ENCODE data around the gene FAM120A. TPM values are rescaled to one million over a fixed set of nuclear protein-coding genes. Genes with fewer than 3 reads are reported as not detected.

Gene FAM120A
- total and polyA plus RNA-seq, 9 of the 15 experiments (the other 6 are each of a cell fraction or from before 2014, with no cell fraction given): 8.7 to 71.0 (median 42.2) TPM

DNA sequence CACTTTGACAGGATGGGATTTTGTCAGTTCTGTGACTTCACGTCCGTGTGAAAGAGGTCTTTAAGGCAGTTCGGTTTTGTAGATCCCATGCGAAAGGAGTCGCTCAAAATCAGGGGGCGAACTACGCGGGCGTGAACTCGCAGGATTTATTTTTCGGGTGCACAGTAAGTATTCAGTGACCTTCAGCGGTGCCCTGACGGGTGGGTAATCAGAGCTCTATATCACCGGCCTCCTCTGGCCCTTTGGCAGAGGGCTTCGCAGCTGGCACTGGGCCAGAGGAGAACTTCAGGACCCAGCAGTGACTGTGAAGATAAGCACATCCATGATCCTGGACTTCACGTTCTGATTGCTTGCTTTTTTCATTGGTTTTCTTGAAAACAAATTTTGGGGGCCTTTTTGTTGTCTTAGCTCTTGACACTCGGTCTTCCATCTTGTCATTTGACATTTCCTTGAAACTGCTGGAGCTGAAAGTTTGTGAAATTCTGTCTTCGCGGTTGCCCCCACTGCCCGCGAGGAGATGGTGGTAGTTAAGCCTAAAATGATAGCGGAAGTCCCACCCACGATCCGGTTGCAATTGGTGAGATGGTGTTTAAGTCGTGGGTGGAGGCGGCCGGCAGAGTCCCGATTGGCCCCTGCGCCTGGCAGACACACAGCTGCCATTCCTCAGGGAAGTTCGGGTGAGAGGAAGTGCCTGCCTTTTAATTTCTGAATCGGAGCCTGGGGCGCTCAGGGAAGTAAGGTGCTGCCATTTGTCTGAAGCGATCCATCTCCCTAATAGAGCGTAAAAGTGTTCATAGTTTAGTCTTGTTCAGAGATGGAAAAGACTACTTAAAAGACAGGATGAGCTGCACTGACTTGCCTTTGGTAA lies 1.8 kb downstream of the FAM120A start, which contains the start of gene FAM120AOS (continued):
- TF ChIP-seq ZNF133 (CRISPR knock-in tag; IDR thresholded peaks at IDR 0.05) (no peak), RAD21 (CRISPR knock-in tag; conservative IDR thresholded peaks at IDR 0.05 in 1 of 2, IDR thresholded peaks at IDR 0.05 in 1 of 2) (no peak), ZBTB17 (CRISPR knock-in tag; IDR thresholded peaks at IDR 0.05) (peak; percentile 82), HMGN3 (IDR thresholded peaks at IDR 0.05; ENCODE audit: borderline replicate concordance, extremely low read depth, insufficient read length, low read depth, low read length) (no peak), ETV5 (CRISPR knock-in tag; IDR thresholded peaks at IDR 0.05; ENCODE audit: low read depth) (no peak), NFATC3 (IDR thresholded peaks at IDR 0.05) (no peak), U2AF1 (optimal IDR thresholded peaks at IDR 0.05; ENCODE audit: low read depth, low read length) (no peak), ZKSCAN8 (CRISPR knock-in tag; IDR thresholded peaks at IDR 0.05) (no peak), ZBTB8A (IDR thresholded peaks at IDR 0.05; ENCODE audit: partially characterized antibody) (no peak), ZNF583 (CRISPR knock-in tag; IDR thresholded peaks at IDR 0.05) (no peak)
- TF ChIP-seq, protein P1, sequence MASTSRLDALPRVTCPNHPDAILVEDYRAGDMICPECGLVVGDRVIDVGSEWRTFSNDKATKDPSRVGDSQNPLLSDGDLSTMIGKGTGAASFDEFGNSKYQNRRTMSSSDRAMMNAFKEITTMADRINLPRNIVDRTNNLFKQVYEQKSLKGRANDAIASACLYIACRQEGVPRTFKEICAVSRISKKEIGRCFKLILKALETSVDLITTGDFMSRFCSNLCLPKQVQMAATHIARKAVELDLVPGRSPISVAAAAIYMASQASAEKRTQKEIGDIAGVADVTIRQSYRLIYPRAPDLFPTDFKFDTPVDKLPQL (IDR thresholded peaks at IDR 0.05; ENCODE audit: extremely low read depth, insufficient read length): no peak
- TF ChIP-seq, protein P2, sequence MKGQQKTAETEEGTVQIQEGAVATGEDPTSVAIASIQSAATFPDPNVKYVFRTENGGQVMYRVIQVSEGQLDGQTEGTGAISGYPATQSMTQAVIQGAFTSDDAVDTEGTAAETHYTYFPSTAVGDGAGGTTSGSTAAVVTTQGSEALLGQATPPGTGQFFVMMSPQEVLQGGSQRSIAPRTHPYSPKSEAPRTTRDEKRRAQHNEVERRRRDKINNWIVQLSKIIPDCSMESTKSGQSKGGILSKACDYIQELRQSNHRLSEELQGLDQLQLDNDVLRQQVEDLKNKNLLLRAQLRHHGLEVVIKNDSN (CRISPR knock-in tag; IDR thresholded peaks at IDR 0.05): no peak
- TF ChIP-seq, protein P3, sequence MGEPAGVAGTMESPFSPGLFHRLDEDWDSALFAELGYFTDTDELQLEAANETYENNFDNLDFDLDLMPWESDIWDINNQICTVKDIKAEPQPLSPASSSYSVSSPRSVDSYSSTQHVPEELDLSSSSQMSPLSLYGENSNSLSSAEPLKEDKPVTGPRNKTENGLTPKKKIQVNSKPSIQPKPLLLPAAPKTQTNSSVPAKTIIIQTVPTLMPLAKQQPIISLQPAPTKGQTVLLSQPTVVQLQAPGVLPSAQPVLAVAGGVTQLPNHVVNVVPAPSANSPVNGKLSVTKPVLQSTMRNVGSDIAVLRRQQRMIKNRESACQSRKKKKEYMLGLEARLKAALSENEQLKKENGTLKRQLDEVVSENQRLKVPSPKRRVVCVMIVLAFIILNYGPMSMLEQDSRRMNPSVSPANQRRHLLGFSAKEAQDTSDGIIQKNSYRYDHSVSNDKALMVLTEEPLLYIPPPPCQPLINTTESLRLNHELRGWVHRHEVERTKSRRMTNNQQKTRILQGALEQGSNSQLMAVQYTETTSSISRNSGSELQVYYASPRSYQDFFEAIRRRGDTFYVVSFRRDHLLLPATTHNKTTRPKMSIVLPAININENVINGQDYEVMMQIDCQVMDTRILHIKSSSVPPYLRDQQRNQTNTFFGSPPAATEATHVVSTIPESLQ (CRISPR knock-in tag; IDR thresholded peaks at IDR 0.05): no peak
- TF ChIP-seq, protein P4, sequence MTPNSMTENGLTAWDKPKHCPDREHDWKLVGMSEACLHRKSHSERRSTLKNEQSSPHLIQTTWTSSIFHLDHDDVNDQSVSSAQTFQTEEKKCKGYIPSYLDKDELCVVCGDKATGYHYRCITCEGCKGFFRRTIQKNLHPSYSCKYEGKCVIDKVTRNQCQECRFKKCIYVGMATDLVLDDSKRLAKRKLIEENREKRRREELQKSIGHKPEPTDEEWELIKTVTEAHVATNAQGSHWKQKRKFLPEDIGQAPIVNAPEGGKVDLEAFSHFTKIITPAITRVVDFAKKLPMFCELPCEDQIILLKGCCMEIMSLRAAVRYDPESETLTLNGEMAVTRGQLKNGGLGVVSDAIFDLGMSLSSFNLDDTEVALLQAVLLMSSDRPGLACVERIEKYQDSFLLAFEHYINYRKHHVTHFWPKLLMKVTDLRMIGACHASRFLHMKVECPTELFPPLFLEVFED (CRISPR knock-in tag; conservative IDR thresholded peaks at IDR 0.05): no peak
- TF ChIP-seq, protein P5, sequence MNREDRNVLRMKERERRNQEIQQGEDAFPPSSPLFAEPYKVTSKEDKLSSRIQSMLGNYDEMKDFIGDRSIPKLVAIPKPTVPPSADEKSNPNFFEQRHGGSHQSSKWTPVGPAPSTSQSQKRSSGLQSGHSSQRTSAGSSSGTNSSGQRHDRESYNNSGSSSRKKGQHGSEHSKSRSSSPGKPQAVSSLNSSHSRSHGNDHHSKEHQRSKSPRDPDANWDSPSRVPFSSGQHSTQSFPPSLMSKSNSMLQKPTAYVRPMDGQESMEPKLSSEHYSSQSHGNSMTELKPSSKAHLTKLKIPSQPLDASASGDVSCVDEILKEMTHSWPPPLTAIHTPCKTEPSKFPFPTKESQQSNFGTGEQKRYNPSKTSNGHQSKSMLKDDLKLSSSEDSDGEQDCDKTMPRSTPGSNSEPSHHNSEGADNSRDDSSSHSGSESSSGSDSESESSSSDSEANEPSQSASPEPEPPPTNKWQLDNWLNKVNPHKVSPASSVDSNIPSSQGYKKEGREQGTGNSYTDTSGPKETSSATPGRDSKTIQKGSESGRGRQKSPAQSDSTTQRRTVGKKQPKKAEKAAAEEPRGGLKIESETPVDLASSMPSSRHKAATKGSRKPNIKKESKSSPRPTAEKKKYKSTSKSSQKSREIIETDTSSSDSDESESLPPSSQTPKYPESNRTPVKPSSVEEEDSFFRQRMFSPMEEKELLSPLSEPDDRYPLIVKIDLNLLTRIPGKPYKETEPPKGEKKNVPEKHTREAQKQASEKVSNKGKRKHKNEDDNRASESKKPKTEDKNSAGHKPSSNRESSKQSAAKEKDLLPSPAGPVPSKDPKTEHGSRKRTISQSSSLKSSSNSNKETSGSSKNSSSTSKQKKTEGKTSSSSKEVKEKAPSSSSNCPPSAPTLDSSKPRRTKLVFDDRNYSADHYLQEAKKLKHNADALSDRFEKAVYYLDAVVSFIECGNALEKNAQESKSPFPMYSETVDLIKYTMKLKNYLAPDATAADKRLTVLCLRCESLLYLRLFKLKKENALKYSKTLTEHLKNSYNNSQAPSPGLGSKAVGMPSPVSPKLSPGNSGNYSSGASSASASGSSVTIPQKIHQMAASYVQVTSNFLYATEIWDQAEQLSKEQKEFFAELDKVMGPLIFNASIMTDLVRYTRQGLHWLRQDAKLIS (CRISPR knock-in tag; IDR thresholded peaks at IDR 0.05): no peak
- TF ChIP-seq, protein P6, sequence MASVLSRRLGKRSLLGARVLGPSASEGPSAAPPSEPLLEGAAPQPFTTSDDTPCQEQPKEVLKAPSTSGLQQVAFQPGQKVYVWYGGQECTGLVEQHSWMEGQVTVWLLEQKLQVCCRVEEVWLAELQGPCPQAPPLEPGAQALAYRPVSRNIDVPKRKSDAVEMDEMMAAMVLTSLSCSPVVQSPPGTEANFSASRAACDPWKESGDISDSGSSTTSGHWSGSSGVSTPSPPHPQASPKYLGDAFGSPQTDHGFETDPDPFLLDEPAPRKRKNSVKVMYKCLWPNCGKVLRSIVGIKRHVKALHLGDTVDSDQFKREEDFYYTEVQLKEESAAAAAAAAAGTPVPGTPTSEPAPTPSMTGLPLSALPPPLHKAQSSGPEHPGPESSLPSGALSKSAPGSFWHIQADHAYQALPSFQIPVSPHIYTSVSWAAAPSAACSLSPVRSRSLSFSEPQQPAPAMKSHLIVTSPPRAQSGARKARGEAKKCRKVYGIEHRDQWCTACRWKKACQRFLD (CRISPR knock-in tag; IDR thresholded peaks at IDR 0.05): peak; percentile 60; the same call in 1 of the 2 replicates
